ENCODE results near the gene WWC2.

- TF ChIP-seq, protein P1, sequence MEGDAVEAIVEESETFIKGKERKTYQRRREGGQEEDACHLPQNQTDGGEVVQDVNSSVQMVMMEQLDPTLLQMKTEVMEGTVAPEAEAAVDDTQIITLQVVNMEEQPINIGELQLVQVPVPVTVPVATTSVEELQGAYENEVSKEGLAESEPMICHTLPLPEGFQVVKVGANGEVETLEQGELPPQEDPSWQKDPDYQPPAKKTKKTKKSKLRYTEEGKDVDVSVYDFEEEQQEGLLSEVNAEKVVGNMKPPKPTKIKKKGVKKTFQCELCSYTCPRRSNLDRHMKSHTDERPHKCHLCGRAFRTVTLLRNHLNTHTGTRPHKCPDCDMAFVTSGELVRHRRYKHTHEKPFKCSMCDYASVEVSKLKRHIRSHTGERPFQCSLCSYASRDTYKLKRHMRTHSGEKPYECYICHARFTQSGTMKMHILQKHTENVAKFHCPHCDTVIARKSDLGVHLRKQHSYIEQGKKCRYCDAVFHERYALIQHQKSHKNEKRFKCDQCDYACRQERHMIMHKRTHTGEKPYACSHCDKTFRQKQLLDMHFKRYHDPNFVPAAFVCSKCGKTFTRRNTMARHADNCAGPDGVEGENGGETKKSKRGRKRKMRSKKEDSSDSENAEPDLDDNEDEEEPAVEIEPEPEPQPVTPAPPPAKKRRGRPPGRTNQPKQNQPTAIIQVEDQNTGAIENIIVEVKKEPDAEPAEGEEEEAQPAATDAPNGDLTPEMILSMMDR (IDR thresholded peaks at IDR 0.05): no peak
- TF ChIP-seq POLR2A (IDR thresholded peaks at IDR 0.05): no peak
Observed at GRCh38 chr4:183256343-183256742, 157.3 kb downstream of the WWC2 start.

Measured in uterus (tissue), 2 donors.